Measurements from ENCODE around the gene CDKL4. TPM values are rescaled to one million over a fixed set of nuclear protein-coding genes. Genes with fewer than 3 reads are reported as not detected.

CDKL4 gene
- polyA plus RNA-seq, 3 donors: not detected

DNA sequence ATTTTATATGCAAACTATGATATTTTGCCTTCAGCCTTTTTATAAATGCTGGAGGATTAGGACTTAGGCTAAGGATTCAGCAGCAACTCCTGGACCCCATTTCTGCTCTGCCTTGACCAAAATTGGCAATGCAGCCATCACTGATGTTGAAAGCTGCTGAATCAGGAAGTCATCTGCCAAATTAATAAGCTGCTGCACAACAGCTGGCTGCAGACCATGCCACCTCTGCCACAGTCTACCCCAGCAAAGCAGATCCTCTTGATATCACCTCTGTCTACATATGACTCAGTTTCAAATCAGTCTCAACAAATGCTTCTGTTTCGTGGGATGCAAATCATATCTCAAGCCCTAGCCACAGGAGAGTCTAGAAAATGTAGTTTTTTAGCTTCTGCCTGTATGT, 115.8 kb downstream of the CDKL4 start:
- no peaks in the 10 kb centered on the region for H3K27me3 Mint-ChIP-seq (ENCODE audit: low read depth in 3 of 3)
- Histone ChIP-seq H3K4me3 (replicated peaks in 1 of 3; ENCODE audit: low read depth in 2 of 3, low read length in 3 of 3) (peak overlapping the region in 1 of 3 experiments; percentile 54), H3K4me2 (replicated peaks; ENCODE audit: extremely low read depth, low read length, poor library complexity, severe bottlenecking) (peak overlapping the region; percentile 53), H4K20me1 (ENCODE audit: insufficient read depth, low read length) (no peaks in the 10 kb centered on the region), H3K27ac (ENCODE audit: low read depth in 1 of 2, low read length in 2 of 2) (peak overlapping the region; percentile 61 to 77), H3K79me2 (ENCODE audit: insufficient read depth, low read length) (peaks cover 11% of the 10 kb centered on the region), H3K9me3 (replicated peaks in 1 of 2; ENCODE audit: control insufficient read depth in 1 of 2, insufficient read depth in 1 of 2, low read length in 2 of 2) (no peaks in the 10 kb centered on the region), H3K27me3 (ENCODE audit: control insufficient read depth in 2 of 2, insufficient read depth in 2 of 2, low read length in 2 of 2) (no peaks in the 10 kb centered on the region), H3K36me3 (replicated peaks in 1 of 2; ENCODE audit: control insufficient read depth in 1 of 2, insufficient read depth in 2 of 2, low read length in 2 of 2) (no peaks in the 10 kb centered on the region), H3K4me1 (ENCODE audit: control insufficient read depth in 1 of 2, insufficient read depth in 2 of 2, low read length in 2 of 2) (peaks cover 44 to 55% of the 10 kb centered on the region in 2 donors), H2AFZ (ENCODE audit: insufficient read depth, low read depth, low read length, poor library complexity, severe bottlenecking) (no peak overlapping the region), H3K9ac (ENCODE audit: insufficient read depth, low read length, poor library complexity, severe bottlenecking) (no peak overlapping the region)
- H3K9me3 Mint-ChIP-seq: peaks cover 0 to 3% (median 0%) of the 10 kb centered on the region in 7 donors
- H3K4me1 Mint-ChIP-seq: peaks cover 54% of the 10 kb centered on the region
- no peaks in the 10 kb centered on the region for H3K36me3 Mint-ChIP-seq
- WGBS (ENCODE audit: insufficient coverage): no CpG with 5 or more reads among the region's 1 CpG
- H3K4me3 Mint-ChIP-seq: peak overlapping the region in 1 of 2 donors; percentile 21
- DNase-seq: peak in 2 of 3 donors; percentile 36 to 41
- TF ChIP-seq, protein P1, sequence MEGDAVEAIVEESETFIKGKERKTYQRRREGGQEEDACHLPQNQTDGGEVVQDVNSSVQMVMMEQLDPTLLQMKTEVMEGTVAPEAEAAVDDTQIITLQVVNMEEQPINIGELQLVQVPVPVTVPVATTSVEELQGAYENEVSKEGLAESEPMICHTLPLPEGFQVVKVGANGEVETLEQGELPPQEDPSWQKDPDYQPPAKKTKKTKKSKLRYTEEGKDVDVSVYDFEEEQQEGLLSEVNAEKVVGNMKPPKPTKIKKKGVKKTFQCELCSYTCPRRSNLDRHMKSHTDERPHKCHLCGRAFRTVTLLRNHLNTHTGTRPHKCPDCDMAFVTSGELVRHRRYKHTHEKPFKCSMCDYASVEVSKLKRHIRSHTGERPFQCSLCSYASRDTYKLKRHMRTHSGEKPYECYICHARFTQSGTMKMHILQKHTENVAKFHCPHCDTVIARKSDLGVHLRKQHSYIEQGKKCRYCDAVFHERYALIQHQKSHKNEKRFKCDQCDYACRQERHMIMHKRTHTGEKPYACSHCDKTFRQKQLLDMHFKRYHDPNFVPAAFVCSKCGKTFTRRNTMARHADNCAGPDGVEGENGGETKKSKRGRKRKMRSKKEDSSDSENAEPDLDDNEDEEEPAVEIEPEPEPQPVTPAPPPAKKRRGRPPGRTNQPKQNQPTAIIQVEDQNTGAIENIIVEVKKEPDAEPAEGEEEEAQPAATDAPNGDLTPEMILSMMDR (IDR thresholded peaks at IDR 0.05): no peak
- peak overlapping the region; percentile 82 to 97 (median 95) for H3K27ac Mint-ChIP-seq
- intact Hi-C loops (cut with micrococcal nuclease): loop anchor here in 1 of 2 donors (10.0 kb wide), 1 partner anchor 367 kb away; no protein-coding TSS in a partner anchor

Small RNAs within 50 kb of the gene (small RNA-seq; reads per million reads assigned to genes)
- gene RF00019 (ENCODE audit: insufficient read length, low read depth): not detected
- not detected for gene RF00272 (ENCODE audit: insufficient read length, low read depth)

Other genes starting within 250 kb of the CDKL4 start
- gene SOS1, start 122.9 kb downstream of the CDKL4 start, polyA plus RNA-seq: 10 to 100 TPM in 1 of 3 donors, 1 to 10 TPM in 2; 5.3 to 15.6 (median 7.7) TPM
- gene MAP4K3, start 193.3 kb upstream of the CDKL4 start, polyA plus RNA-seq: 1 to 10 TPM; 1.0 to 8.0 (median 4.0) TPM

Measured in CD14-positive monocyte (primary cell).